ENCODE results near the gene CUL3.

DNA sequence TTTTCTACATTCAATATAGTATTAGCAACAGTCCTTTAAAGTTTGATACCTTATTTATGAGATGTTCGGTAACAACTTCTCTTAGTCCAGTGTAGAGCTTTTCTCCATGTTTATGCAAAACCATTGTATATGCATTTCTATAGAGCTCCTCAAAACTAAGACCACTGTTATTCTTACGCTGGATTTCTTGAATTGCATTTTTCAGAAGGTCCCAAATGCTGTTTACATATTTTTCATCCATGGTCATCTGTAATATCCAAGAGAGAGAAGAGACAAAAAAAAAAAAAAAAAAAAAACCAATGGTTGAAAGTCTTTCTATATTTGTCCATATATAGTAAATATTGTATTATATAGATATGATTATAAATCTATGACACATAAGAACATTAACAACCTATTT, 27.6 kb downstream of the CUL3 start:
- TF ChIP-seq ZFP36 (IDR thresholded peaks at IDR 0.05; ENCODE audit: borderline replicate concordance, low read depth, low read length, partially characterized antibody): no peak
- TF ChIP-seq, protein P1, sequence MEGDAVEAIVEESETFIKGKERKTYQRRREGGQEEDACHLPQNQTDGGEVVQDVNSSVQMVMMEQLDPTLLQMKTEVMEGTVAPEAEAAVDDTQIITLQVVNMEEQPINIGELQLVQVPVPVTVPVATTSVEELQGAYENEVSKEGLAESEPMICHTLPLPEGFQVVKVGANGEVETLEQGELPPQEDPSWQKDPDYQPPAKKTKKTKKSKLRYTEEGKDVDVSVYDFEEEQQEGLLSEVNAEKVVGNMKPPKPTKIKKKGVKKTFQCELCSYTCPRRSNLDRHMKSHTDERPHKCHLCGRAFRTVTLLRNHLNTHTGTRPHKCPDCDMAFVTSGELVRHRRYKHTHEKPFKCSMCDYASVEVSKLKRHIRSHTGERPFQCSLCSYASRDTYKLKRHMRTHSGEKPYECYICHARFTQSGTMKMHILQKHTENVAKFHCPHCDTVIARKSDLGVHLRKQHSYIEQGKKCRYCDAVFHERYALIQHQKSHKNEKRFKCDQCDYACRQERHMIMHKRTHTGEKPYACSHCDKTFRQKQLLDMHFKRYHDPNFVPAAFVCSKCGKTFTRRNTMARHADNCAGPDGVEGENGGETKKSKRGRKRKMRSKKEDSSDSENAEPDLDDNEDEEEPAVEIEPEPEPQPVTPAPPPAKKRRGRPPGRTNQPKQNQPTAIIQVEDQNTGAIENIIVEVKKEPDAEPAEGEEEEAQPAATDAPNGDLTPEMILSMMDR (CRISPR knock-in tag; IDR thresholded peaks at IDR 0.05): no peak
- no peak for TF ChIP-seq RNF2 (conservative IDR thresholded peaks at IDR 0.05; ENCODE audit: low read depth)
- TF ChIP-seq EEA1 (CRISPR knock-in tag; IDR thresholded peaks at IDR 0.05; ENCODE audit: borderline replicate concordance): no peak
- TF ChIP-seq CHD2 (IDR thresholded peaks at IDR 0.05; ENCODE audit: low read depth, low read length): no peak
- TF ChIP-seq TCF7L2 (IDR thresholded peaks at IDR 0.05; ENCODE audit: low read depth, low read length): no peak
- TF ChIP-seq JUN (CRISPR knock-in tag; IDR thresholded peaks at IDR 0.05): no peak
- TF ChIP-seq, protein P2, sequence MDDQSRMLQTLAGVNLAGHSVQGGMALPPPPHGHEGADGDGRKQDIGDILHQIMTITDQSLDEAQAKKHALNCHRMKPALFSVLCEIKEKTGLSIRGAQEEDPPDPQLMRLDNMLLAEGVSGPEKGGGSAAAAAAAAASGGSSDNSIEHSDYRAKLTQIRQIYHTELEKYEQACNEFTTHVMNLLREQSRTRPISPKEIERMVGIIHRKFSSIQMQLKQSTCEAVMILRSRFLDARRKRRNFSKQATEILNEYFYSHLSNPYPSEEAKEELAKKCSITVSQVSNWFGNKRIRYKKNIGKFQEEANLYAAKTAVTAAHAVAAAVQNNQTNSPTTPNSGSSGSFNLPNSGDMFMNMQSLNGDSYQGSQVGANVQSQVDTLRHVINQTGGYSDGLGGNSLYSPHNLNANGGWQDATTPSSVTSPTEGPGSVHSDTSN (CRISPR knock-in tag; IDR thresholded peaks at IDR 0.05; ENCODE audit: borderline replicate concordance): no peak
- no peak for TF ChIP-seq ZNF510 (CRISPR knock-in tag; IDR thresholded peaks at IDR 0.05; ENCODE audit: low read depth)
- TF ChIP-seq TSC22D2 (CRISPR knock-in tag; IDR thresholded peaks at IDR 0.05; ENCODE audit: borderline replicate concordance): no peak
- TF ChIP-seq SRF (IDR thresholded peaks at IDR 0.05; ENCODE audit: low read depth, low read length): no peak
- TF ChIP-seq POLR2AphosphoS5 (IDR thresholded peaks at IDR 0.05; ENCODE audit: low read depth, low read length): no peak
- no peak for TF ChIP-seq POLR2A (IDR thresholded peaks at IDR 0.05; ENCODE audit: insufficient read depth in 1 of 2, low read depth in 2 of 2, low read length in 2 of 2)
- TF ChIP-seq, protein P3, sequence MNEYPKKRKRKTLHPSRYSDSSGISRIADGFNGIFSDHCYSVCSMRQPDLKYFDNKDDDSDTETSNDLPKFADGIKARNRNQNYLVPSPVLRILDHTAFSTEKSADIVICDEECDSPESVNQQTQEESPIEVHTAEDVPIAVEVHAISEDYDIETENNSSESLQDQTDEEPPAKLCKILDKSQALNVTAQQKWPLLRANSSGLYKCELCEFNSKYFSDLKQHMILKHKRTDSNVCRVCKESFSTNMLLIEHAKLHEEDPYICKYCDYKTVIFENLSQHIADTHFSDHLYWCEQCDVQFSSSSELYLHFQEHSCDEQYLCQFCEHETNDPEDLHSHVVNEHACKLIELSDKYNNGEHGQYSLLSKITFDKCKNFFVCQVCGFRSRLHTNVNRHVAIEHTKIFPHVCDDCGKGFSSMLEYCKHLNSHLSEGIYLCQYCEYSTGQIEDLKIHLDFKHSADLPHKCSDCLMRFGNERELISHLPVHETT (CRISPR knock-in tag; conservative IDR thresholded peaks at IDR 0.05): no peak
